Measurements from ENCODE around the gene HJV.

The HJV gene

GRCh38 chr1:145997718-145998023 is 23.9 kb downstream of the HJV start:
- TF ChIP-seq CTCF (IDR thresholded peaks at IDR 0.05; ENCODE audit: insufficient read depth, low read length, poor library complexity, severe bottlenecking), result no peak
- Histone ChIP-seq H3K4me3 (replicated peaks; ENCODE audit: low read depth, low read length) (no peak overlapping the region; the same call in 1 of the 2 replicates), H3K36me3 (ENCODE audit: control insufficient read depth, insufficient read depth, low read length) (peaks cover 9% of the 10 kb centered on the region), H3K27me3 (replicated peaks; ENCODE audit: control insufficient read depth, insufficient read depth, low read length) (no peaks in the 10 kb centered on the region)
- no peak for DNase-seq (ENCODE audit: extremely low read depth, insufficient read length)

- TF ChIP-seq CTCF (IDR thresholded peaks at IDR 0.05; ENCODE audit: insufficient read depth, low read length, poor library complexity, severe bottlenecking), result no peak
- peaks cover 9% of the 10 kb centered on the region for H3K36me3 ChIP-seq (ENCODE audit: control insufficient read depth, insufficient read depth, low read length)
- peak; percentile 61 for DNase-seq (ENCODE audit: extremely low read depth, insufficient read length)
- H3K27me3 ChIP-seq (replicated peaks; ENCODE audit: control insufficient read depth, insufficient read depth, low read length), result no peaks in the 10 kb centered on the region
- peak overlapping the region; percentile 68 for H3K4me3 ChIP-seq (replicated peaks; ENCODE audit: low read depth, low read length)
These were observed 24.4 kb downstream of the HJV start for GRCh38 chr1:145997016-145997717.

GRCh38 chr1:145996433-145997015 is 25.0 kb downstream of the HJV start, which contains the start of gene TXNIP:
Gene TXNIP (minus strand): TSS chr1:145996579. CDS start chr1:145996266, 313 bp downstream.
- Histone ChIP-seq H3K36me3 (ENCODE audit: control insufficient read depth, insufficient read depth, low read length) (peaks cover 9% of the 10 kb centered on the region), H3K27me3 (replicated peaks; ENCODE audit: control insufficient read depth, insufficient read depth, low read length) (no peaks in the 10 kb centered on the region), H3K4me3 (replicated peaks; ENCODE audit: low read depth, low read length) (peak within 1 kb of the TSS; percentile 68)
- no peak for TF ChIP-seq CTCF (IDR thresholded peaks at IDR 0.05; ENCODE audit: insufficient read depth, low read length, poor library complexity, severe bottlenecking)
- peak; percentile 90 for DNase-seq (ENCODE audit: extremely low read depth, insufficient read length)

- H3K27me3 ChIP-seq (replicated peaks; ENCODE audit: control insufficient read depth, insufficient read depth, low read length), result no peaks in the 10 kb centered on the region
- H3K4me3 ChIP-seq (replicated peaks; ENCODE audit: low read depth, low read length), result peak overlapping the region; percentile 68
- peak; percentile 18 for DNase-seq (ENCODE audit: extremely low read depth, insufficient read length)
- no peak for TF ChIP-seq CTCF (IDR thresholded peaks at IDR 0.05; ENCODE audit: insufficient read depth, low read length, poor library complexity, severe bottlenecking)
- peaks cover 9% of the 10 kb centered on the region for H3K36me3 ChIP-seq (ENCODE audit: control insufficient read depth, insufficient read depth, low read length)
These were observed 25.5 kb downstream of the HJV start for GRCh38 chr1:145995964-145996432.

DNA sequence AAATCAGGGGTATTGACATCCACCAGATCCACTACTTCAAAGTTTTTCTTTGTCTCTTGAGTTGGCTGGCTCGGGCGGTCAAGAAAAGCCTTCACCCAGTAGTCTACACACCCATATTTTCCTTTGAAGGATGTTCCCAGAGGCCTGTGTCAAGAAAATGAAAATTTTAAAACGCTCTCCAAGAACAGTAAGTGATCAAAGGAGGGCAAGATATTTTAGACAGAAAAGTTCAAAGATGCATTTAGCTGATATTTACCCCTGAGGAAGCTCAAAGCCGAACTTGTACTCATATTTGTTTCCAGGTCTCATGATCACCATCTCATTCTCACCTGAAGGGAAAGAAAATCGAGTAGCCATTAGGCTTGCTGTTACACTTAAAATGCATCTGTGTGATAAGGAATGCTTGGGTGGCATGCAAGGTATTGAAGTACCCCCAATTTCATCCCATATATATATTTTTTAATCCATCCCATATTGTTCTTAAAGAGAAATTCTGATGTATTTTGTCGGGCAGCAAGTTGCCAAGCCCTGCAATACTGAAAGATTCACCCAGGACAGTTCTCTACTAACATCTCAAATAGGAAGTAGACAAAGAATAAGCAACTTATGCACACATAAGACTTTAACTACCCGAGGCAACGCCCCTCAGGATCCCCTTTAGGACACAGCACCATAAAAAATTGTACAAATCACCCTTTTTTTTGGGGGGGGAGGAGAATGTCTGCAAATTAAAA is 26.2 kb downstream of the HJV start:
- H3K27me3 ChIP-seq (replicated peaks; ENCODE audit: control insufficient read depth, insufficient read depth, low read length), result no peaks in the 10 kb centered on the region
- H3K4me3 ChIP-seq (replicated peaks; ENCODE audit: low read depth, low read length), result peak overlapping the region; percentile 68
- peaks cover 9% of the 10 kb centered on the region for H3K36me3 ChIP-seq (ENCODE audit: control insufficient read depth, insufficient read depth, low read length)
- no peak for DNase-seq (ENCODE audit: extremely low read depth, insufficient read length)
- no peak for TF ChIP-seq CTCF (IDR thresholded peaks at IDR 0.05; ENCODE audit: insufficient read depth, low read length, poor library complexity, severe bottlenecking)
